NCI-H187 (cell line): Measurements from ENCODE around the gene ZNF443.
"Not testable (repeated sequence)": the region's sequence is repeated elsewhere in the genome, so short reads cannot be mapped to it uniquely, and the experiment has no call there.

Experiments
- DNase-seq, 2 experiments: peaks; one replicate each; lab custom pipeline; 2025; lab: John Stamatoyannopoulos, UW

ZNF443 gene

DNA sequence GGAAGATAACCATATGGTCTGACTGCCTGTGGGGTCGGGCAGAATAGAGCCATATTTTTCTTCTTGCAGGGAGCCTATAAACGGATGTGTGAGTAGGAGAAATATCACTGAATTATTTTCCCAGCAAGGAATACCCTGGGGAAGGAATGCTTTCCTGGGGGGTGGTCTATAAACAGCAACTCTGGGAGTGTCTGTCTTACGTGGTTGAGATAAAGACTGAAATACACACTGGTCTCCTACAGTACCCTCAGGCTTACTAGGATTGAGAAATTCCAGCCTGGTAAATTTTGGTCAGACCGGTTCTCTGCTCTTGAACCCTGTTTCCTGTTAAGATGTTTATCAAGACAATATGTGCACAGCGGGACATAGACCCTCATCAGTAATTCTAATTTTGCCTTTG is 23.5 kb downstream of the ZNF443 start:
- DNase-seq = not testable (repeated sequence)

DNA sequence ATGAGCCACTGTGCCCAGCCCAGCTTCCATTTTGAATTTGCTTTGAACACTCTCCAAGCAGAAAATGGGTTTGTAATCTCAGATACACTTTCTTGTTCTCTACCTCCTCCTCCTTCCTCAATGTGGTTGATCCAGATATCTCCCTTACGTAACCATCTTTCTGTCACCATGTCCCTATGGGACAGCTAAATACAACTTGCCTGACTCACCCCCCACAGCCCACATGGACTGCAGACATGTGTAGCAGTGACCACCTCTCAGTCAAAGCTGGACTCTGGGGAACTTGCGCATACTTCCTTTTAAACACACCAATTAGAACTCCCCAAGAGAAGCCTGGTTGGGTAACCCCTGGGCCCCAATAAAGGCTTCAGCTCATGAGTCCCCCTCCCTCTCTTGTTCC is 28.9 kb downstream of the ZNF443 start:
- no peak for DNase-seq

DNA sequence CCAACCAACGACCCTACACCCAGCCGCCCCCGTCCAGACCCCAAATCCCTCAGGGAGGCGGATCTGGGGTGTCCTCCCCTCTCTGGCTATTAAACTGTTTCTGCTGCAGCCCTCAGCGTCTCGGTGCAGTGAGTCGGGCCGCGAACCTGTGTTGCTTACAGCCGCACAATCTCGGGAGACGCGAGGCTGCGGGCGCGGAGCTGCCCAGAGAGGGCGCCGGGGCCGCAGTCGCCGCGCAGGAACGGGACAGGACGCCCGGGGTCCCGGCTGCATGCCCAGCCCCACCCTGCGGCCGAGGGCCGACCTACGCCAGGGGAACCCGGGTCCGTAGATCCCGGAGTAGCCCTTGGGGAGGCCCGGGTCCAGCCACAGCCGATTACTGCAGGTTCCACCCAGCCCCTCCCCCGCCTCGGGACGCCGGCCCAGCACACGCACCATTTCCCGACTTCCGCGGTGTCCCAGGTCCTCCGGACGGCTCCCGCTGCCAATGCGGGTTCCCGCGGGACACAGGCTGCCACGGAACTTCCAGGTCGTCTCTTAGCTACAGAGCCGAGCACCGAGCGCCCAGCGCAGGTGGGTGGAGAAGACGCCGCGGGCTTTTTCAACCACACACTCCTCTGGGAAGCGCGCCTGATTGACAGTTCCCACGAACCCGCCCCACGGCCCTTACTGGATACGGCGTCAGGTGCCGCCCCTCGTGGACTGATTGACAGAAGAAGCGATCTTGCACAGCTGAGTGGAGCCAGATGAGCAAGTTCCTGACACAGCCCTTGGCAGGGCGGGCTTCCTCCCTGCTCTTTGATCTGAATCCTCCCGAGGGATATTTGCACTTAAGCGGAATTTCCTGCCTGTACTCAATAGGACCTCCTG is 40.0 kb downstream of the ZNF443 start, which contains the start of gene ZNF799:
ZNF799 (minus strand) TSS at position 639 of the 870 bp plus-strand sequence; CDS start at position 438, 201 bp downstream.
- peak; percentile 65 to 90 for DNase-seq

DNA sequence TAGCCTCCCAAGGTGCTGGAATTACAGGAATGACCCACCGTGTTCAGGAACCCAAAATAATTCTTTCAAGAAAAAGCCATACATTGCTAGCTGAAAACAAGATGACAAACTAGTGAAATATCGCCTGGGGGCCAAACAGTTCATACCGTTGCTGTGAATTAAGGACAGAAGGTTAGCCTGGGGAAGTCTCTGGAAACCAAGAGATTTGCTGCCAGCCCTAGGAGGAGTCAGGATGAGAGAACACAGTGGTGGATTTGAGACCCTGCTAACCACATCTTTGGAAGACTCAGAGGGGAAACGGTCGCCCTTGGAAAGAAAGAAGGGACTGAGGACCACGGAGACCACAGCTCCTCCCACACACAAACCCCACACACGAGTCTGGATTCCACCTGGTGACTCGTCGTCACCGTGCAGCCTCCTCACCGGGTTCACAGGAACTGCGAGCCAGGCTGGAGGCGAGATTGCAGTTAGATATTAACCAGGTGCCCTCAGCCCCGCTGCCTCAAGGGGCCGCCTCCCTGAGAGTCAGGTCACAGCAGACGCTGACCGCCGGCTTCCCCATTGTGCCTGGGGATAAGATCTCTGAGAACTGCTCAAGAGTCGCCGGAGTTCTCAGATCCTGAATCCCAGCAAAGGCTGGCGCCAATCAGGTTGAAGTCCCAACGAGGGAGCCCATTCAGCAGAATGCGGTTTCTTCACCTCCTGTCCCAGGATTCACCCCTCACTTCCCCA is 40.8 kb downstream of the ZNF443 start:
- DNase-seq = not testable (repeated sequence)

DNA sequence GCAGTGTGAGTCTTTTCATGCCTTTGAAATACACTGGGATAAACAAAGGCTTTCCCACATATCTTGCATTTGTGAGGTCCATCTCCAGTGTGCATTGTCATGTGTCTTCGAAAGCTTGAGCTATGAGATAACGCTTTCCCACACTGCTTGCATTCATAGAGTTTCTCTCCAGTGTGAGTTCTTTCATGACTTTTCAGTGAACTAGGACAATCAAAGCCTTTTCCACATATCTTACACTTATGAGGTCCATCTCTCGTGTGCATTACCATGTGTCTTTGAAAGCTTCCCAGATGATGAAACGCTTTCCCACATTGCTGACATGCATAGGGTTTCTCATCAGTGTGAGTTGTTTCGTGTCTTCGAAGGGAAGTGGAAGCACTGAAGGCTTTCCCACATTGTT is 49.7 kb downstream of the ZNF443 start:
- not testable (repeated sequence) for DNase-seq

DNA sequence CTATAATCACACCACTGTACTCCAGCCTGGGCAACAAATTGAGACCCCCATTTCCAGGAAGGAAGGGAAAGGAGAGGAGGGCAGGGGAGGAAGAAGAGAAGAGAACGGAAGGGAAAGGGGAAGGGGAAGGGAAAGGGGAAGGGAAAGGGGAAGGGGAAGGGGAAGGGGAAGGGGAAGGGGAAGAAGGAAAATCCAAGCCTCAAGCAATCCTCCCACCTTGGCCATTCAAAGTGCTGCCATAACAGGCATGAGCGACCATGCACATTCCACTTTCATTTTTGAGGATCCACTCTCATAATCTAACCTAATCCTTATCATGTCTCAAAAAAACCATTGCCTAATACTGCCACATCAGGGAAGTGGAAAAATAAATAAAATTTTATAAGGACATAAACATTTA is 54.5 kb downstream of the ZNF443 start:
- DNase-seq = not testable (repeated sequence)

DNA sequence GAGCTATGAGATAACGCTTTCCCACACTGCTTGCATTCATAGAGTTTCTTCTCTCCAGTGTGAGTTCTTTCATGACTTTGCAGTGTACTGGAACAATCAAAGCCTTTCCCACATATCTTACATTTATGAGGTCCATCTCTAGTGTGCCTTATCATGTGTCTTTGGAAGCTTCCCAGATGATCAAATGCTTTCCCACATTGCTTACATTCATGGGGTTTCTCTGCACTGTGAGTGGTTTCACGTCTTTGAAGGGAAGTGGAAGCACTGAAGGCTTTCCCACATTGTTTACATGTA is 60.4 kb downstream of the ZNF443 start:
- no peak for DNase-seq

DNA sequence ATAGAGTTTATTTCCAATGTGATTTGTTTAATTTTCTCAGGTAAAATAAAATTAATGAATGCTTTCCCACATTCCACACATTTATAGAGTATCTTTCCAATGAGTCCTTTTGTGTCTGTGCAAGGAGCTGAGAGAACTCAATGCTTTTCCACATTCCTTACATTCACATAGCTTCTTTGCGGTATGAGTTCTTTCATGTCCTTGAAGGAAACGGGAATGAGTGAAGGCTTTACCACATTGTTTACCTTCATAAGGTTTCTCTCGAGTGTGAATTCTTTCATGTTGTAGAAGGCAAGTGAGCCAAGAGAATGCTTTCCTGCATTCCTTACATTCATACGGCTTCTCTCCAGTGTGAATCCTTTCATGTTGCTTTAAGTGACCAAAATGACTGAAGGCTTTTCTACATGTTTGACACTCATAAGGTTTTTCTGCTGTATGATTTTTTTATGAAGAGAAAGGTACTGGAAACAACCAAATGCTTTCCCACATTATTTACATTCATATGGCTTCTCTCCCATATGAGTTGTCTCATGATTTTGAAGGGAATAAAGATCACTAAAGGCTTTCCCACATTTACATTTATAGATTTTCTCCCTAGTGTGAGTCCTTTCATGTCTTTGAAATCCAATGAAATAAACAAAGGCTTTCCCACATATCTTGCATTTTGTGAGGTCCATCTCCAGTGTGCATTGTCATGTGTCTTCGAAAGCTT is 60.9 kb downstream of the ZNF443 start:
- no peak for DNase-seq
